ENCODE data around the gene SIRT2. TPM values are rescaled to one million over a fixed set of nuclear protein-coding genes. Genes with fewer than 3 reads are reported as not detected.
"Not testable (repeated sequence)": the region's sequence is repeated elsewhere in the genome, so short reads cannot be mapped to it uniquely, and the experiment has no call there.

Gene SIRT2
- polyA plus RNA-seq, 3 donors from 2014 or later, result 96.8 to 114 (median 112) TPM

DNA sequence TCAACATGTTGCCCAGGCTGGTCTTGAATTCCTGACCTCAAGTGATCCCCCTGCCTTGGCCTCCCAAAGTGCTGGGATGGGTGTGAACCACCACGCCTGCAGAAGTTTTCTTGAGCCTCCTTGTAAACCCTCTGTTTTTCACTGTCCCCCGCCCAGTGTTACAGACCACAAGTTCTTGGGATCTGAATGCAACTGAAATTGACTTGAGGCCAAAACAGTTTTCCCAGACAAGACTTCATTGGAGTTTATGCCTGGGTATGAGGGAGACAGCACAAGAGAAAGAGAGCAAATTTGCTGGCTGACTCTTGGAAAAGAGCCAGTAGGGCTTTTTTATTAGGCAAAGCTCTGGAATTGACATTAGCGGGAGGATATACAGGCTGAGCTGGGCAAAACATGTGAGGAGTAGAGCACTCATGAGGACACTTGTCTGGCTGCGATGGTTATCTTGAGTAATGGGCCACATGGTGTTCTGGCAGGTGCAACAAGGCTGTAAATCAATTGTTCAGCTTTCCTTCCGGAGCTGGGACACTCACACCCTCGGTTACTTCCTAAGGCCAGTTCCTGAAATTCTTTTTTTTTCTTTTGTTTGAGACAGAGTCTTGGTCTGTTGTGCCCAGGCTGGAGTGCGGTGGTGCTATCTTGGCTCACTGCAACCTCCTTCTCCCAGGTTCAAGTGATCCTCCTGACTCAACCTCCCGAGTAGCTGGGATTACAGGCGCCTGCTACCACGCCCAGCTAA is 36.9 kb downstream of the SIRT2 start:
- peak overlapping the region in 1 of 5 donors; percentile 58 for H3K4me3 Mint-ChIP-seq
- no peaks in the 10 kb centered on the region for H3K9me3 Mint-ChIP-seq
- H3K27me3 Mint-ChIP-seq (ENCODE audit: low read depth in 3 of 3), result peaks cover 18 to 24% (median 20%) of the 10 kb centered on the region in 3 donors
- H3K27ac Mint-ChIP-seq, result peak overlapping the region in 4 of 6 donors; percentile 63 to 79 (median 76)
- DNase-seq, result no peak
- H3K36me3 Mint-ChIP-seq, result no peaks in the 10 kb centered on the region
- peaks cover 46 to 50% of the 10 kb centered on the region in 2 donors for H3K4me1 Mint-ChIP-seq

GRCh38 chr19:38861368-38861767 is 38.0 kb downstream of the SIRT2 start:
- no peaks in the 10 kb centered on the region for H3K36me3 Mint-ChIP-seq
- H3K4me1 Mint-ChIP-seq, result peaks cover 52 to 62% of the 10 kb centered on the region in 2 donors
- no peaks in the 10 kb centered on the region for H3K9me3 Mint-ChIP-seq
- peaks cover 21 to 31% (median 27%) of the 10 kb centered on the region in 3 donors for H3K27me3 Mint-ChIP-seq (ENCODE audit: low read depth in 3 of 3)
- no peak overlapping the region for H3K4me3 Mint-ChIP-seq
- no peak for DNase-seq
- no peak overlapping the region for H3K27ac Mint-ChIP-seq

GRCh38 chr19:38859631-38860204 is 39.7 kb downstream of the SIRT2 start:
- DNase-seq, H3K4me3 Mint-ChIP-seq, H3K9me3 Mint-ChIP-seq, H3K36me3 Mint-ChIP-seq: not testable (repeated sequence)
- H3K27me3 Mint-ChIP-seq (ENCODE audit: low read depth in 3 of 3), result peaks cover 13 to 20% (median 18%) of the 10 kb centered on the region in 3 donors
- peaks cover 37 to 46% of the 10 kb centered on the region in 2 donors for H3K4me1 Mint-ChIP-seq
- H3K27ac Mint-ChIP-seq, result peak overlapping the region in 2 of 6 donors; percentile 45 to 49

DNA sequence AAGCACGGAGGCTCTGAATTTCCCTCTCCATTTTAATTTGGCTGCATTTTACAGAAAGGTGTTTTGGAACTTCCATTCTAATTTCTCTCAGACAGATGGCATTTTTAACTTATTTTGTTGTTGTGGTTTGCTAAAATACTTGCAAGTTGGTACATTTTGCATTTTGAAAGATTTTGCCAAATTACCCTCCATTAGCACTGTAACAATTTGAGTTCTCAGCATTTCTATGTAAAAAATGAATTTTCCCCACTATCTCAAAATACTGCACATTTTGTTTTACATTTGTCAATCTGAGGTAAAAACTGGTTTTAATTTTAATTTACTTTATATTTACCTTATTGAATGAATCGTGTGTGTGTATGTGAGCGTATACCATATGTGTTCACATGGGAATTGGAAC is 42.6 kb downstream of the SIRT2 start:
- Mint-ChIP-seq H3K4me1 (peaks cover 27 to 34% of the 10 kb centered on the region in 2 donors), H3K27ac (peak overlapping the region; percentile 88 to 98 (median 92)), H3K9me3 (no peaks in the 10 kb centered on the region)

DNA sequence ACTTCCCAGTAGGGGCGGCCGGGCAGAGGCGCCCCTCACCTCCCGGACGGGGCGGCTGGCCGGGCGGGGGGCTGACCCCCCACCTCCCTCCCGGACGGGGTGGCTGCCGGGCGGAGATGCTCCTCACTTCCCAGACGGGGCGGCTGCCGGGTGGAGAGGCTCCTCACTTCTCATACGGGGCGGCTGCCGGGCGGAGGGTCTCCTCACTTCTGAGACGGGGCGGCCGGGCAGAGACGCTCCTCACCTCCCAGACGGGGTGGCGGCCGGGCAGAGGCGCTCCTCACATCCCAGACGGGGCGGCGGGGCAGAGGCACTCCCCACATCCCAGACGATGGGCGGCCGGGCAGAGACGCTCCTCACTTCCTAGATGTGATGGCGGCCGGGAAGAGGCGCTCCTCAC is 43.7 kb downstream of the SIRT2 start:
- H3K9me3 Mint-ChIP-seq, H3K36me3 Mint-ChIP-seq, H3K27ac Mint-ChIP-seq, DNase-seq: not testable (repeated sequence)
- peaks cover 22 to 30% (median 28%) of the 10 kb centered on the region in 3 donors for H3K27me3 Mint-ChIP-seq (ENCODE audit: low read depth in 3 of 3)
- peak overlapping the region in 1 of 5 donors; percentile 40 for H3K4me3 Mint-ChIP-seq
- peaks cover 37 to 44% of the 10 kb centered on the region in 2 donors for H3K4me1 Mint-ChIP-seq

More for the DNA sequence above, 42.6 kb downstream of the SIRT2 start:
- Mint-ChIP-seq H3K27me3 (ENCODE audit: low read depth in 3 of 3) (peaks cover 13 to 19% (median 18%) of the 10 kb centered on the region in 3 donors), H3K36me3 (no peaks in the 10 kb centered on the region), H3K4me3 (peak overlapping the region; percentile 21 to 78 (median 67))
- no peak for DNase-seq

DNA sequence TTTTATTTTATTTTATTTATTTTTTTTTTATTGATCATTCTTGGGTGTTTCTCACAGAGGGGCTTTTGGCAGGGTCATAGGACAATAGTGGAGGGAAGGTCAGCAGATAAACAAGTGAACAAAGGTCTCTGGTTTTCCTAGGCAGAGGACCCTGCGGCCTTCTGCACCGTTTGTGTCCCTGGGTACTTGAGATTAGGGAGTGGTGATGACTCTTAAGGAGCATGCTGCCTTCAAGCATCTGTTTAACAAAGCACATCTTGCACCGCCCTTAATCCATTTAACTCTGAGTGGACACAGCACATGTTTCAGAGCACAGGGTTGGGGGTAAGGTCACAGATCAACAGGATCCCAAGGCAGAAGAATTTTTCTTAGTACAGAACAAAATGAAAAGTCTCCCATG is 44.5 kb downstream of the SIRT2 start:
- H3K4me1 Mint-ChIP-seq, result peaks cover 40 to 47% of the 10 kb centered on the region in 2 donors
- not testable (repeated sequence) for H3K36me3 Mint-ChIP-seq, H3K9me3 Mint-ChIP-seq, H3K4me3 Mint-ChIP-seq, DNase-seq
- H3K27me3 Mint-ChIP-seq (ENCODE audit: low read depth in 3 of 3), result peaks cover 30 to 36% (median 36%) of the 10 kb centered on the region in 3 donors
- peak overlapping the region in 1 of 6 donors; percentile 83 for H3K27ac Mint-ChIP-seq

DNA sequence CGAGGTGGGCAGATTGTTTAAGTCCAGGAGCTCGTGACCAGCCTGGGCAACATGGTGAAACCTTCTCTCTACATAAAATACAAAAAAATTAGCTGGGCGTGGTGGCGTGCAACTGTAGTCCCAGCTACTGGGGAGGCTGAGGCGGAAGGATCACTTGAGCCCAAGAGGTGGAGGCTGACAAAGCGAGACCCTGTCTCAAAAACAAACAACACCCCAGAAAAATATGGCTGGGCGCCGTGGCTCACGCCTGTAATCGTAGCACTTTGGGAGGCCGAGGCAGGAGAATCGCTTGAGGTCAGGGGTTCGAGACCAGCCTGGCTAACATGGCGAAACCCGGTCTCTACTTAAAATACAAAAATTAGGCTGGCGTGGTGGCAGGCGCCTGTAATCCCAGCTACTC is 46.2 kb downstream of the SIRT2 start:
- DNase-seq, result no peak
- Mint-ChIP-seq H3K4me3 (peak overlapping the region; percentile 81 to 97 (median 90)), H3K4me1 (peaks cover 50% of the 10 kb centered on the region in 2 donors), H3K36me3 (peaks cover 0 to 7% (median 3%) of the 10 kb centered on the region in 3 donors), H3K27ac (peak overlapping the region; percentile 92 to 100 (median 98)), H3K9me3 (peaks cover 0 to 2% (median 0%) of the 10 kb centered on the region in 6 donors), H3K27me3 (ENCODE audit: low read depth in 3 of 3) (peaks cover 43 to 53% (median 53%) of the 10 kb centered on the region in 3 donors)

- Mint-ChIP-seq H3K36me3 (peaks cover 0 to 10% (median 7%) of the 10 kb centered on the region in 3 donors), H3K9me3 (peaks cover 0 to 2% (median 0%) of the 10 kb centered on the region in 6 donors), H3K27me3 (ENCODE audit: low read depth in 3 of 3) (peaks cover 38 to 56% (median 55%) of the 10 kb centered on the region in 3 donors), H3K4me3 (peak overlapping the region; percentile 81 to 97 (median 90)), H3K27ac (peak overlapping the region; percentile 92 to 100 (median 98)), H3K4me1 (peaks cover 51 to 53% of the 10 kb centered on the region in 2 donors)
- peak; percentile 88 to 89 (median 88) for DNase-seq
Measured at GRCh38 chr19:38852231-38853044, 47.0 kb downstream of the SIRT2 start.

DNA sequence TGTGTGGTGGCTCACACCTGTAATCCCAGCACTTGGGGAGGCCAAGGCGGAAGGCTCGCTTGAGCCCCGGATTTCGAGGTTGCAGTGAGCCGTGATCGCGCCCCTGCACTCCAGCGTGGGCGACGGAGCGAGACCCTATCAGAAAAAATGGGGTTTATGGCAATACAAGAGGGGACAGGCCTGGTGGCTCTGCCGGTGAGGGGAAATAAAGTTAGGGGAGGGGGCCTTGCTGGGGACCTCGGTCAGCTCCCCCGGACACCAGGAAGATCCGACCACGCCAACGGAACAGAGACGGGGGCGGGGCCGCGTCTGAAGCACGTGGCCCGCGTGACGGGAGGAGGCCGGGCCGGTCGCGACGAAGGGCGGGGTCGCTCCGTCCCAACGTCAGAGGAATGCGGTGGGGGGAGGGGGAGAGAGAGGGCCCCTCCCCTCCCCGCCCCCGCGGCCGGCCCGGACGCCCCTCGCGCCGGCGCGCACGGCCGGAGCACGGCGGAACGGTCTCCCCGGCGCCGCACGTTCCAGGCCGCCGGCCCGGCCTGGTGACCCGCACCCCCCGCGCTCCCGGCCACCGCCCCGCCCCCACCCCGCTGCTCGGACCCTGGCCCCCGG is 47.7 kb downstream of the SIRT2 start:
- H3K4me1 Mint-ChIP-seq, result peaks cover 51 to 53% of the 10 kb centered on the region in 2 donors
- peak overlapping the region; percentile 98 to 100 (median 100) for H3K27ac Mint-ChIP-seq
- peak overlapping the region; percentile 88 to 98 (median 94) for H3K4me3 Mint-ChIP-seq
- peaks cover 36 to 54% (median 50%) of the 10 kb centered on the region in 3 donors for H3K27me3 Mint-ChIP-seq (ENCODE audit: low read depth in 3 of 3)
- H3K9me3 Mint-ChIP-seq, result peaks cover 0 to 2% (median 0%) of the 10 kb centered on the region in 6 donors
- peaks cover 3 to 17% (median 7%) of the 10 kb centered on the region in 3 donors for H3K36me3 Mint-ChIP-seq
- DNase-seq, result peak; percentile 90 to 93 (median 93)

GRCh38 chr19:38850976-38851621 is 48.3 kb downstream of the SIRT2 start:
- H3K9me3 Mint-ChIP-seq, result peaks cover 0 to 2% (median 0%) of the 10 kb centered on the region in 6 donors
- DNase-seq, result peak; percentile 50 to 53 (median 52)
- H3K36me3 Mint-ChIP-seq, result peaks cover 5 to 21% (median 8%) of the 10 kb centered on the region in 3 donors
- peaks cover 36 to 52% (median 50%) of the 10 kb centered on the region in 3 donors for H3K27me3 Mint-ChIP-seq (ENCODE audit: low read depth in 3 of 3)
- peaks cover 49 to 51% of the 10 kb centered on the region in 2 donors for H3K4me1 Mint-ChIP-seq
- peak overlapping the region; percentile 88 to 98 (median 94) for H3K4me3 Mint-ChIP-seq
- H3K27ac Mint-ChIP-seq, result peak overlapping the region; percentile 98 to 100 (median 100)

GRCh38 chr19:38850436-38850975 is 48.9 kb downstream of the SIRT2 start:
- Mint-ChIP-seq H3K27ac (peak overlapping the region; percentile 98 to 100 (median 100)), H3K36me3 (peaks cover 11 to 27% (median 14%) of the 10 kb centered on the region in 3 donors), H3K9me3 (peaks cover 0 to 2% (median 0%) of the 10 kb centered on the region in 6 donors), H3K4me1 (peaks cover 55 to 56% of the 10 kb centered on the region in 2 donors), H3K27me3 (ENCODE audit: low read depth in 3 of 3) (peaks cover 36 to 52% (median 50%) of the 10 kb centered on the region in 3 donors), H3K4me3 (peak overlapping the region; percentile 88 to 98 (median 94))
- DNase-seq, result no peak

GRCh38 chr19:38849860-38850435 is 49.5 kb downstream of the SIRT2 start, which contains the start of gene HNRNPL:
TSS of gene HNRNPL (minus strand) at chr19:38849986. CDS start at chr19:38849966, 20 bp downstream.
- DNase-seq, result peak; percentile 100
- peaks cover 36 to 52% (median 50%) of the 10 kb centered on the region in 3 donors for H3K27me3 Mint-ChIP-seq (ENCODE audit: low read depth in 3 of 3)
- peak within 1 kb of the TSS; percentile 88 to 98 (median 94) for H3K4me3 Mint-ChIP-seq
- H3K9me3 Mint-ChIP-seq, result peaks cover 0 to 2% (median 0%) of the 10 kb centered on the region in 6 donors
- peak within 1 kb of the TSS; percentile 98 to 100 (median 100) for H3K27ac Mint-ChIP-seq
- peaks cover 57 to 62% of the 10 kb centered on the region in 2 donors for H3K4me1 Mint-ChIP-seq
- peaks cover 14 to 33% (median 18%) of the 10 kb centered on the region in 3 donors for H3K36me3 Mint-ChIP-seq

All from immature natural killer cell (primary cell).